Cardiac fibroblast (primary cell): ENCODE measurements around the gene WDR74.

Source experiments
- DNase-seq, 2 donors: peaks; one replicate each; pipeline versions ENCODE4 v3.0.0 to v3.0.0-alpha.2; 2010; ENCODE audit warnings: low read depth in 2 of 2
- H3K4me3 ChIP-seq, 2 donors: replicated peaks in 1 of 2; 1 replicate in 1 of 2; 2 replicates in 1 of 2; pipeline ENCODE4 v1.5.1; 2011; ENCODE audit warnings: low read depth in 2 of 2, low read length in 2 of 2, mild to moderate bottlenecking in 2 of 2, moderate library complexity in 1 of 2
- CTCF ChIP-seq: IDR thresholded peaks from one replicate; pipeline ENCODE4 v1.5.1; 2011; ENCODE audit warnings: low read depth, mild to moderate bottlenecking, low read length, inconsistent platforms

The WDR74 gene

DNA sequence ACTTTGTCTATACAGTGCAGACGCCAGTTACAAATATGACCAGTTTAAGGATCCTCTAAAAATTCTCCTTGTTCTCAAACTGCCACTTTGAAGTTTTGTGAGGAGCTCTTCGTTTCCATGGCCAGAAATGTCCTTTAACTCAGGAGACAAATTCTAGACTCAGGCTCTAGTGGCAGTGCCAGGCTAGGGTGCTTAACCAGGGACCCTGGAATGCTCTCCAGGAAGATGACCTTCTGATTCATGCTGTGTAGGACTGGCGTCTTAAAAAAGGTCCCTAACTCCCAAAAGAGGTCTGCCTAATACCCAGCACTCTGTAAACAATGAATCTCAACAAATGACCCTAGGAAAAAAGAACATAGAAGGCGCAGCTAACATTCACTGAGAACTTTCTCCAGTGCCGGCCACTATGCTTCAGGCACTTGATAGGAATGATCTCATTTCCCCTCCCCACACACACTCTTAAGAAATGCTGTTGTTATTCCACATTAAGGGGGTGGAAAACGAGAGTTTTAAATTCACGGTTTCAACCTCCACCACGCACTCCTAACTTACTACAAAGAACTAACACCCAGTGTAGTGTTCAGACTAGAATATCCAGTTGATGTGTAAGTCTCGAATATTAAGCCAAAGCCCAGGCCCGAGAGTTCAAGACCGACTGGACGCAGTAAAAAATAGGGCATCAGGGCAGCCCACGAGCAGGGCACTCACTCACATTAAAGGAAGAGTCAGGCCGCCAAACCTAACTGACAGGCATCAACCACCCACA is 34.9 kb downstream of the WDR74 start:
- peak; percentile 47 to 55 for DNase-seq
- peak overlapping the region; percentile 85 to 91 for H3K4me3 ChIP-seq
- TF ChIP-seq CTCF: no peak

DNA sequence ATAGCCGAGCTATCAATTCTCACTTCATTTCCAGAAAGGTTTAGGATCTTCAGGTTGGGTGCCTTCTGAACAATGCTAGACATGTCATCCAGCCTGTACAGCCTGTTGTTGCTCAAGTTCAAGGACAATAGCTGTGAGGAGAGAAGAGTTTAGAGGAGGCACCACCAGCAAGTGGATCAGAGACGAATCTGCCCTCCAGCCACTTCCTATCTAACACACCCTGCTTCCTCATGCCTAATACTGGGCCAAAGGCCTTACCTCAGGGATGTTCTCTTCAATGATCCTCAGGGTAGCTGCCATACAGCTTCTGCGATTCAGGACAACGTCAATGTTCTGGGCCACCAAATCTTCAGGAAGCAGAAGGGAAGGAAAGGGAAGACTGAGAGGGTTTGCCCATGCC is 38.3 kb downstream of the WDR74 start:
- H3K4me3 ChIP-seq: no peak overlapping the region
- no peak for DNase-seq
- TF ChIP-seq CTCF: no peak

- TF ChIP-seq CTCF: no peak
- no peak overlapping the region for H3K4me3 ChIP-seq
Measured at GRCh38 chr11:62799486-62799885, 39.9 kb downstream of the WDR74 start.

GRCh38 chr11:62796281-62796680 is 43.1 kb downstream of the WDR74 start:
- DNase-seq: no peak
- no peak overlapping the region for H3K4me3 ChIP-seq
- no peak for TF ChIP-seq CTCF

More at GRCh38 chr11:62799486-62799885, 39.9 kb downstream of the WDR74 start:
- DNase-seq: no peak

GRCh38 chr11:62794201-62794775 is 45.1 kb downstream of the WDR74 start:
- DNase-seq: no peak
- no peak for TF ChIP-seq CTCF
- no peak overlapping the region for H3K4me3 ChIP-seq

DNA sequence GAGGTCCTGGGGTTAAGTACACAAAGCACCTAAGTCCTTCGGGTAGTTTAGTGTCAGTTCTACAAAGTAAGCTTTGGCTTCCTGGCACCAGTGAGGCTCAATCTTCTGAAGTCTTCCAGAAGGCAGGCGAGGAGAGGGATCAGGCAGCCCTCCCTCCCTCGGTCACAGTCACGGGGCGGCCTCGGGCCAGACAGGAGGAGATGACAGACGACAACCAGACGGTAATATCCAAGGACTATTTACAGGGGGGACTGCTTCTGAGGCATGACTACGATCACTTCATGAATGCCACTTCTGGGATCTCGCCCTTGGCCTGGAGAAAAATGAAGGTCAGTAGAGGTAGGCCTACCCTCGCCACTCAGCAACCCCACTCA is 47.2 kb downstream of the WDR74 start:
- no peak for DNase-seq
- TF ChIP-seq CTCF: no peak
- H3K4me3 ChIP-seq: peak overlapping the region in 1 of 2 donors; percentile 95
